ENCODE data around the gene CST3.
"Not testable (repeated sequence)": the region's sequence is repeated elsewhere in the genome, so short reads cannot be mapped to it uniquely, and the experiment has no call there.

CST3 gene

GRCh38 chr20:23627501-23627900 lies 10.3 kb downstream of the CST3 start:
- no peak for DNase-seq

DNA sequence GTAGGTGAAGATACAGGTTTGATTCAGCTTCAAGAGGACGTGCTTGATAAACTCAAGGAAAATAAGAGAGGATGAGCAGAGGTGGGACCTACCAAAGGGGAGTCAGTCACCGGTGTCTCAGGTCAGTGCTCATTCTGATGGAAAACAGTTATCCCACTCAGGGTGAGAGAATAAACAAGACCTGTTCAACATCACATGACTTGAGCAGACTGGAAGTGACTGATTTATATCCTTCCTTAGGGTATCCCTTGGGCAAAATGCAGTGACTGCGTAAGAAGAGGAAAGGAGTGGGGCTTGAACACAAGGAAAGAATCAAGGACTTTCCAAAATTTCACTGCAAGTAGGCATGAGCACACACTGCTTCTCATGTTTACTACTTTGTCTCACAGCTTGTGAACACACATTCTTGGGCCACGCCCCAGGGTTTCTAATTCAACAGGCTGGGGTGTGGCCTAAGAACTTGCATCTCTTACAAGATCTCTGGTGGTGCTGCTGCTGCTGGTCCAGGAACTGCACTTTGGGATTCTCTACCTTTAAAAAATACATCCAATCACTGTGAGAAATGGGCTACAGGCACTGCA lies 11.6 kb downstream of the CST3 start:
- DNase-seq, result no peak

- no peak for DNase-seq
Measured at GRCh38 chr20:23625236-23625964, 12.4 kb downstream of the CST3 start.

- no peak for DNase-seq
Measured at GRCh38 chr20:23624324-23624691, 13.4 kb downstream of the CST3 start.

GRCh38 chr20:23623666-23624323 lies 14.0 kb downstream of the CST3 start:
- no peak for DNase-seq

- no peak for DNase-seq
Measured at GRCh38 chr20:23622839-23623343, 14.9 kb downstream of the CST3 start.

GRCh38 chr20:23622401-23622800 lies 15.4 kb downstream of the CST3 start:
- not testable (repeated sequence) for DNase-seq

- not testable (repeated sequence) for DNase-seq
Measured at GRCh38 chr20:23620670-23621386, 16.9 kb downstream of the CST3 start.

DNA sequence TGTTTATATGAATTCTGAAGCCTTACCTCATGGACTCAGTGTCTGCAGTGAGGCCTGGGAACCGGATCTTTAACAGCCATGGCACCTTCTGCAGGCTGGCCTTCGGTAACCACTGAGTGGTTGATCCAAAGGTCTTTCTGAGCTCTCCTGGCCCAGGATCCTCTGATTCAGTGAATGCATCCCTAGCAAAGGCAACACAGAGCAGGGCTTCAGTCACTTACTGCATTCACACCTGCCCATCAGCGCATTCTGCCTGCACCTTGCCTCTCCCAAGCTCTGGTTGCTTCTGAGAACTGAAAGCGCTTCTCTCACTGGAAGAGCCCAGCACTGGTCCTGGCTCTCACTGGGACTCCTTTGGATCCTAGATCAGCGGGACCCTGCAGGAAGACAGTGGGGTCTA lies 23.6 kb downstream of the CST3 start:
- no peak for DNase-seq

- DNase-seq, result no peak
Measured at GRCh38 chr20:23613676-23614075, 24.1 kb downstream of the CST3 start.

- DNase-seq, result no peak
Measured at GRCh38 chr20:23612396-23612795, 25.4 kb downstream of the CST3 start.

DNA sequence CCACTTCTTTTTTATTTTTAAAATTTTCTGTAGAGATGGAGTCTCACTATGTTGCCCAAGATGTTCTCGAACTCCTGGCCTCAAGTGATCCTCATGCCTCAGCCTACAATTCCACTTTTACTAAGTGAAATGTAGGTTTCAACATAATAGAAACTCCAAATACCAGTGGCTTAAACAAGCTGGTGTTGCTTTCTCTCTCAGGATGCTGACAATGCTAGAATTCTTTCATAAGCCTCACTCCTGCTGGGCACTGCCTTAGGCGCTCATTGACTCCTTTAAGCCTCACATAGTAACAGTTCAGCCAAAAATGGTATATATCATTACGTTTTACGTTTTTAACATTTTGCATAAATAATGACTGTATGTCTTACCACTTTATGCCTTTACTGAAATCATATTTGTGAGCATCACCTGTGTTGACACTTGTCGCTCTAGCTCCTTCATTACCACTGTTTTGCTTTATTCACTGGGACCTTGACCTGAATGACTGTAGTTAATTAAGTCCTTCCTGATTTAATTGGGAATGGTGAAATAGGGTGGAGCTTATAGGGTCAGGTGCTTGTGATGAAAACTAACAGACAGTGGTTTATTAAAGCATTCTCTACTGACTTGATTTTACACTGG lies 28.2 kb downstream of the CST3 start:
- no peak for DNase-seq

DNA sequence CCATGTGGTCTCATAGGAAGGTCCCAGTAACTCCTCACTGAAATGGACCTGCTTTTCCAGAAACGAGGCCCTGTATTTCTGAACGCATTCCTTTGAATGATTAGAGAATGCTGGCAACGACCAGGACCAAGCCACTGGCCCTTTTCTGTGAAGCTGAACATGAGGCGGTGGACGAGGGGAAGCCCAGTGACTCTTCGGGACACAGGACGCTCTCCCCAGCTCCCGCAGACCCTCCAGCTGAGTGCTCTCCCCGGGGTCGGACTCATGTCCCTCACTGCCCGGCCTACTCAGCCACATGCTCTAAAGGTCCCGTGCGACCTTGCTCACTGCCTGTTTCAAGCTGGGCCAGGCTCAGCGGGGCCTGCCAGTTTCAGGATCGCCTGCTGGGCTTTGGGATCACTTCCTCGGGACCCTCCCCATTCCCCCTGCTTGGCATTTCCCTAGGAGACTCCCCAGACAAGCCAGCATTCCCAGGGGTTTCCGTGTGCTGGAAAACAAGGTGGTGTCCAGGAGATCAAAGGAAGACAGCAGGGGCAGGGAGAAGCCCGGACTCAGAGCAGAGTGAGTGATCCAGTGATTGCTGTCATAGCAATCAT lies 29.4 kb downstream of the CST3 start:
- no peak for DNase-seq

- DNase-seq, result no peak
Measured at GRCh38 chr20:23607497-23608245, 30.1 kb downstream of the CST3 start.

DNA sequence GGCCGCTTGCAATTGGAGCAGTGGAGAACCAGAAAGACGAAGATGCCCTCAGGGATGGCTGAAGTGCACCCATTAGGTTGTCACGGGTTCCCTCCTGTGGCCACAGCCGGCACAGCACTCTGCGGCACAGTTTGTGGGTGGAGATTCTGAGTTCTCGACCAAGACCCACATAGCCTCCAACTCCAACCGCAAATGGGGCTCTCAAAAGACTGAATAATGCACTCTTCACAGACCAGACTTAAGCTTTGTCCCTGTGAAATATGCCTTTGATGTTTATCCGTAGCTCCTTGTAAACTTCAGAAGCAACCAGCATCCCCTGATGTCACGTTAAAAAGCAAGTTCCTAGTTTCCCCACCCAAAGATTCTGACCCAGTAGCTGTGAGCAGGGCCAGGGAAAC lies 31.1 kb downstream of the CST3 start:
- DNase-seq, result no peak

DNA sequence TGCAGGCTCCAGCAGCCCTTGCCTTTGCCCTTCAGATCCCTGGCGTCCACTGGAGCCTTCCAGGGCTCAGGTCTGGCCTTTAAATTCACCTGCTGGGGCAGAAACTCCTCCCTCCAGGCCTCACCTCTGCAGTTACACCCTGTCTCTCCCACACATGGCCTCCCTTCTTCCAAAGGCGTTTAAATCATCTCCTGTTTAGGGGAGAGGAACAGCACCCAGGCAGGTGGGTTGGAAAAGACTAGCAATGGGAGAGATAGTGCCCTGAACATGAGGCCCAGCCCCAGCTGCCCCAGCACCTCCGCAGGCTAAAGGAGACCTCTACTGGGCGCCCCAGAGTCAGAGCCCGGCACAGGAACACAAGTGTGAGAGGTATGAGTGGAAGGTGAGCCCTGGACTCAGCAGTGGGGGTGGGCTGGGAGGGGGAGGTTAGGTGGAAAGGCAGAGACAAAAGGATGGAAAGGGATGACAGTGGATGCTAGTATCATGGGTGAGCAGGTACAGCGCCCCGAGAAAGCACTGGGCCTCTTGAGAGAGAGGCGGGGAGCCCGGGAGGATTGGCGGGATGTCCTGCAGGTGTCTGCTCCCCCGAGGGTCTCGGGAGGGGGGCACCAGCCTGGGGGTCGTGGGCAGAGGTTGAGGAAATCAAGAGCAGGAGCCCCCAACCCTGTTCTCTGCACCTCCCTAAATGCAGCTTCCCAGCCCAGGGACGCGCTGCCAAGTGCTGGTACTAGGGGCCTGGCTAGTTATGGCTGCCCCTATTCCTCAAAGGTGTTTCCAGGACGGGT lies 31.7 kb downstream of the CST3 start, which contains the start of gene CST9:
Gene CST9 (minus strand): TSS at position 51 of the 785 bp plus-strand sequence. CDS start 53 bp downstream, outside the sequence.
- no peak for DNase-seq

GRCh38 chr20:23604306-23604705 lies 33.4 kb downstream of the CST3 start:
- no peak for DNase-seq

DNA sequence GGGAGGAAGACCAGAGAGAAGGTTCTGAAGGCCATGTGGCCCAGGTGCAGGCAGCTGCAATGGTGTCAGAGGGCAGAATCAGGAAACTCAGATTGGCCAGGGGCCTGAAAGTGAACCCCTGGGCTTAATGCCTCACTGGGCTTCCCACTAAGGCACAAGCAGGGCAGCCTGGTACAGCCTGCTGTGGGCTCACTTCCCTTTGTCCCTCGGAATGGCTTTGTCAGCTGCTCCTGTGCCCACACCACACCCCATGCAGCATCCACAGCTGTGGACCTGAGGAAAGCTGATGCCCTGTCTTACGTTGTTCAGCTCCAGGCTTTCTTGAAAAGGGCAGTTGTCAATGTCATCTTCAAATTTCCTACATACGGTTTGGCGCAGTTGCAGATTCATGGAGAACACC lies 34.4 kb downstream of the CST3 start:
- no peak for DNase-seq

- no peak for DNase-seq
Measured at GRCh38 chr20:23602699-23603098, 35.1 kb downstream of the CST3 start.

DNA sequence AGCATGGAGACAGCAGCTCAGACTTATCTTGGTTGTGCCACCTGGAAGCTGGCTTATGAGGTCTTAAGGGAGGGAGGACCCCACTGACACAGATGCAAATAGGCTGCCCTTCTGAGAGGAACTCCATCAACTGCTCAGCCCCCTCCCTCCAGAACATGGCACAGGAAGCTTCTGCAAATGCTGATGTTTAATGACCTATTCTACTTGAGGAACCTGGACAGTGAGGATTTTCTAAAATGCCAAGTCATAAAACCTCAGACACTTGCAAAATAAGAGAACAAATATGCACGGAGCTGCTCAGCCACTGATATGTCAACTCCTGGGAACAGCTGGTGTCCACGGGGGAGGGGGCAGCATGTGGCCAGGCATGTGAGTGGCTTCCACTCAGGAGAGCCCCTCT lies 35.5 kb downstream of the CST3 start:
- peak; percentile 34 for DNase-seq

- DNase-seq, result no peak
Measured at GRCh38 chr20:23601715-23602114, 36.0 kb downstream of the CST3 start.

Data from GF-D8 (cell line).